ENCODE results near the gene HSF2BP.
"Not testable (repeated sequence)": the region's sequence is repeated elsewhere in the genome, so short reads cannot be mapped to it uniquely, and the experiment has no call there.

Gene HSF2BP

GRCh38 chr21:43619856-43620255, 39.4 kb downstream of the HSF2BP start:
- DNase-seq (ENCODE audit: low read depth in 1 of 2, low spot score in 1 of 2): no peak
- TF ChIP-seq REST (IDR thresholded peaks at IDR 0.05; ENCODE audit: insufficient replicate concordance, low read depth): no peak
- TF ChIP-seq SPI1 (IDR thresholded peaks at IDR 0.05; ENCODE audit: borderline replicate concordance, low read depth): no peak
- TF ChIP-seq GABPA (IDR thresholded peaks at IDR 0.05; ENCODE audit: low read depth): no peak
- no peak for TF ChIP-seq CTCF (IDR thresholded peaks at IDR 0.05; ENCODE audit: insufficient read depth, low read length)
- TF ChIP-seq POLR2AphosphoS5 (IDR thresholded peaks at IDR 0.05; ENCODE audit: low read depth): no peak
- Histone ChIP-seq H3K27ac (replicated peaks) (no peak overlapping the region), H3K27me3 (ENCODE audit: insufficient read depth, poor library complexity, severe bottlenecking) (no peaks in the 10 kb centered on the region), H3K4me3 (replicated peaks; ENCODE audit: insufficient read depth, low read length) (no peak overlapping the region)

DNA sequence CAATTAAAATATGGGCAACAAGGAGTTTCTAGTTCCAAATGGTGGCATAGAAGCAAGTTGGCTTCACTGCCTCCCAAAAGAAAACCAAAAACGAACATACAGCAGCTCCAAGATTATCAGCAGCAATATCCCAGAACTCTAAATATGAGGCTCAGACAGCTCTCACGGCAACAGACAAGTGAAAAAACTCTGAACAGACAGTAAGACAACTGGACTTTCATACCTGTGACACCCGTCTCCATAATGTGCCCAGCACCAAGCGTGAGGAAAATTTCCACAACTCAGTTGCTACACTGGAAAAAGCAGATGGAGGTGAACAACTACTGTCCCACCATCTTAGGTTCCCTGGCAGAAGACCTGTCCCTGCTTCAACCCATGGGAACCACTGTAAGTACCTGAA, 39.9 kb downstream of the HSF2BP start:
- TF ChIP-seq REST (IDR thresholded peaks at IDR 0.05; ENCODE audit: insufficient replicate concordance, low read depth) (no peak), SPI1 (IDR thresholded peaks at IDR 0.05; ENCODE audit: borderline replicate concordance, low read depth) (no peak), GABPA (IDR thresholded peaks at IDR 0.05; ENCODE audit: low read depth) (no peak), CTCF (IDR thresholded peaks at IDR 0.05; ENCODE audit: insufficient read depth, low read length) (no peak), POLR2AphosphoS5 (IDR thresholded peaks at IDR 0.05; ENCODE audit: low read depth) (no peak)
- H3K27ac ChIP-seq (replicated peaks): no peak overlapping the region
- no peaks in the 10 kb centered on the region for H3K27me3 ChIP-seq (ENCODE audit: insufficient read depth, poor library complexity, severe bottlenecking)
- no peak overlapping the region for H3K4me3 ChIP-seq (replicated peaks; ENCODE audit: insufficient read depth, low read length)
- DNase-seq (ENCODE audit: low read depth in 1 of 2, low spot score in 1 of 2): no peak

DNA sequence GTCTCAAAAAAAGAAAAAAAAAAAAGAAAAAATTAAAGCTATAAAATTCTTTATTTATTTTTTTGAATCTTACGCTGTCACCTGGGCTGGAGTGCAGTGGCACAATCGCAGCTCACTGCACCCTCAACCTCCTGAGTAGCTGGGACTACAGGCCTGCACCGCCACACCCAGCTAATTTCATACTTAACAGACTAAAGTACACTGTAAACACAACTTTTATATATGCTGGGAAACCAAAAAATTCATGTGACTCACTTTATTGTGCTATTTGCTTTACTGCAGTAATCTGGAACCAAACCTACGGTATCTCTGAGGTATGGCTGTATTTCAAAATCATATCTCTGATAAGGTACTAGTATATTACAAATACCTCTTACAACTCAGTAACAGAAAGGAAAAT, 40.3 kb downstream of the HSF2BP start:
- TF ChIP-seq POLR2AphosphoS5 (IDR thresholded peaks at IDR 0.05; ENCODE audit: low read depth): no peak
- no peak for TF ChIP-seq SPI1 (IDR thresholded peaks at IDR 0.05; ENCODE audit: borderline replicate concordance, low read depth)
- no peak for TF ChIP-seq CTCF (IDR thresholded peaks at IDR 0.05; ENCODE audit: insufficient read depth, low read length)
- TF ChIP-seq REST (IDR thresholded peaks at IDR 0.05; ENCODE audit: insufficient replicate concordance, low read depth): no peak
- TF ChIP-seq GABPA (IDR thresholded peaks at IDR 0.05; ENCODE audit: low read depth): no peak
- DNase-seq (ENCODE audit: low read depth in 1 of 2, low spot score in 1 of 2): no peak
- H3K4me3 ChIP-seq (replicated peaks; ENCODE audit: insufficient read depth, low read length): no peak overlapping the region
- no peaks in the 10 kb centered on the region for H3K27me3 ChIP-seq (ENCODE audit: insufficient read depth, poor library complexity, severe bottlenecking)
- no peak overlapping the region for H3K27ac ChIP-seq (replicated peaks)

DNA sequence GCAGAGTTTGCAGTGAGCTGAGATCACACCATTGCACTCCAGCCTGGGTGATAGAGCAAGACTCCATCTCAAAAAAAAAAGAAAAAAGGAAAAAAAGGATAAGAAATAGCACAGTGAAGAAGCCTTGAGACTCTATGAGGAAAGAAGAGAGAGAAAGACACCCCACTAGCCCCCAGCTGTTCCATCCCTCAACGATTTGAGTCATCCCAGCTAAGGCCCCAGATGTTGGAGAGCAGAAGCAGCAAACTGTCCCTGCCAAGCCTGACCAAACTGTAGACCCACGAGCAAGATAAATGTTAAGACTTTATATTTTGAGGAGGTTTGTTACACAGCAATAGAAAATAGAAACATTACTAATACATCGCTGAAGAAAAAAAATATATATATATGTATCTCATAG, 42.4 kb downstream of the HSF2BP start:
- not testable (repeated sequence) for H3K27me3 ChIP-seq (ENCODE audit: insufficient read depth, poor library complexity, severe bottlenecking); DNase-seq (ENCODE audit: low read depth in 1 of 2, low spot score in 1 of 2); H3K27ac ChIP-seq (replicated peaks); H3K4me3 ChIP-seq (replicated peaks; ENCODE audit: insufficient read depth, low read length)

Data from HL-60 (cell line).